IPS DF 19.7 (cell line): Measurements from ENCODE around the gene GRK6.
"Not testable (repeated sequence)": the region's sequence is repeated elsewhere in the genome, so short reads cannot be mapped to it uniquely, and the experiment has no call there.

Experiments
- DNase-seq: peaks from one replicate; pipeline ENCODE4 v3.0.0-alpha.2; 2013; ENCODE audit warnings: low read depth, low spot score

The GRK6 gene

DNA sequence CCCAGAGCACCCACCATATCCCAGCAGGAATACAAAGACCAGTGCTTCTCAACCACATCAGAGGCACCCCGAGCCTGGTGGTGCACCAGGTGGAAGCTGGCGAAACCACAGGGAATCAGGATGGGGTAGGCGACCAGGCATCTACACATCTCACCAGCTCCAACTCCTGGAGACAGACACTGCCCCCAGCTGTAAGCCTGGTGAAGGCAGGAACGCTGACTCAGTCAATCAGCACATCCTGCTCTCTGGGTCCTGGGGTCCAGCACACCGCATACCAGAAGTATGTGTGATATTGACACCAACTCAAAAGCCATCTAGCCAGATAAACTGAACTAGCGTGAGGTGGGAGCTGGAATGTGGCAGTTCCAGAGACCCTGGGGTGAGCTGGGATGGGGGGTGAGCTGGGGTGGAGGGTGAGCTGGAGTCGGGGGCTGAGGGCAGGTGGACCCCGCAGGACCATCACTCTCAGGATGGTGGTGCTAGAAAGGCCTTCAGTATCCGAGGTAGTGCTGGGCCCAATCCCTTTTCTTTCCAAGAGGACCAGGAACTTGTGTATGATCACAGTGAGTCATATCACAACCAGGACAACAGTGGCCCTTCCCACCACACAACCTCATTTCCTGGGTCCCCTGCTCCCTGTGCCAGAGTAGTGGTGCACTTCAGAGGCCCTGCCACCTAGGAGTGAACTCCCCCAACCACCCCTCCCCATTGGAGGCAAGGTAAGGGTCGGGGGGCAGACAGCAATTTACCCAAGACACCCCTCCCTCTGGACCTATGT, 44.5 kb downstream of the GRK6 start:
- no peak for DNase-seq

DNA sequence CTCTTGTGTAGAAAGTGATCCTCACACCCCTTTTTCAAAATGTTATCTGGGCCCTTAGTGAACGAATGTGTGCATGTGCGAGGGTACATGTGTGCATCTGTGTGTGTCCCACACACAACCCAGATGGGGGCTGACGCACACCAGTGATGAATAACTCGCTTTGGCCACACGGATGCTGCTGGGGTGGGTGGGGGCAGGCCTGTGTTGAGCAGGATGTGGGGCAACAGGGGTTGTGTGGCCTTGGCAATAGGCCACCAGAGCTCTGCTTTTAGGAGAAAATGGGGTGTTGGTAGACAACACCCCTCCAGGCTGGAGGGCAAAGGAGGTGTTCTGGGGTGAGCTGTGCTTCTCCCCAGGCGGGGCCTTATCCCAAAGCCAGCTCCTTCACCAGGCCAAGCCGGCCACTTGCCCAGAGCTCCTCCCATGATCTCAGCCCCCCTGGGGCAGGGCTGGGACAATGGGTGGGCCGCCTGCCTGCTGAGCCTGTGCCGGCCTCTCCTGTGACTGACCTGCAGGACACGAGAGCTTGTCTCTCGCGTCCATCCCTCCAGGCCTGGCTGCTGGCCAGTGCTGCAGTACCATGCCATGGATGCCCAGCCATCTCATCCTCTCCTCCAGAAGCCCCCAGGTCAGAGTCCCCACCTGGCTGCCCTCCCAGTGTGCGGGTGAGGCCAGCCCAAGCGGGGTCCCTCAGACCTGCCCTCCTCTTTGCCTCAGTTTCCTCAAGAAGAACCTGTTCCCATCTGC, 45.3 kb downstream of the GRK6 start:
- DNase-seq, result no peak

DNA sequence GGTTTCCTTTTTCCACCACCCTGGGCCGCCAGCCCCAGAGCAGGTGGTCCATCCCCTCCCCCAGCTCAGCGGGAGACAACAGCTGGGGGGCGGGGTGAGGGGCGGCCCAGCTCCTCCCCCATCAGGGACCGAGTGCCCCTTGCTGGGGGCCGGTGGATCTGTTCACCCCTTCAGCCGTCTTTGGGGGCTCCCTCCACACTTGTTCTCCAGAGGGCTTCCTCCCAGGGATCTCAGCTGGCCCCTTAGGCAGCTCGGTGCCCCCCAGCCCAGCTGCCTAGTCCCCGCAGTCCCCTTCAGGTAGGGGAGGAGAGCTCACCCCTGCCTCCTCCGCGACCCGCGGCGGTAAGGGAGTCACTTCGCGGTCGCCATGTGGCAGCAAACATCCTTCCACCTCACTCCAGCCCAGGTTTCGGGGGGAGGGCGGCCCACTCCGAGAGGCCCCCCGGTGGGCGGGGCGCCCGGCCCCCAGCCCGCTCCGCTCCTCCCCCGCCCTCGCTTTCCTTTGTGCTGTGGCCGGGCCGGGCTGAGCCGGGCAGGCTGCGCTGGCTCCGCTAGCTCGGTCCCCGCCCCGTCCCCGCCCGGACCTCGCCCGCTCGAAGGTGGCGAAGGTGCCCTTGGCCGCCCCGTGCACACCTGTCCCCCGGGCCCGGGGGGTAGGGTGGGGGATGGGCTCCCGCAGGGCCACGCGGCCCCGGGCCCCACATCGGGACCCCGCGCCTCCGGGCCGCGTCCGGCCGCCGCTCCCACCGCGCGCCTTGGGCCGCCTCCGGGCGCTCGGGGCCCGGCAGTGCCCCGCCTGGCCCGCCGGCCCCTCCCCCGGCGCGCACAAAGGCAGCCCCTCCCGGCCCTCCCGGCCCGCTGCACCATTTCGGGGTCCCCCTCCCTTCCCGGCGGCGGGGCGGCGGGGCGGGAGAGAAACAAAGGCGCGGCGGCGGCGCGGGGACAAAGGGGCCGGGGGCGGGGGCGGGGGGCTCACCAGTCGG, 46.3 kb downstream of the GRK6 start:
- no peak for DNase-seq

DNA sequence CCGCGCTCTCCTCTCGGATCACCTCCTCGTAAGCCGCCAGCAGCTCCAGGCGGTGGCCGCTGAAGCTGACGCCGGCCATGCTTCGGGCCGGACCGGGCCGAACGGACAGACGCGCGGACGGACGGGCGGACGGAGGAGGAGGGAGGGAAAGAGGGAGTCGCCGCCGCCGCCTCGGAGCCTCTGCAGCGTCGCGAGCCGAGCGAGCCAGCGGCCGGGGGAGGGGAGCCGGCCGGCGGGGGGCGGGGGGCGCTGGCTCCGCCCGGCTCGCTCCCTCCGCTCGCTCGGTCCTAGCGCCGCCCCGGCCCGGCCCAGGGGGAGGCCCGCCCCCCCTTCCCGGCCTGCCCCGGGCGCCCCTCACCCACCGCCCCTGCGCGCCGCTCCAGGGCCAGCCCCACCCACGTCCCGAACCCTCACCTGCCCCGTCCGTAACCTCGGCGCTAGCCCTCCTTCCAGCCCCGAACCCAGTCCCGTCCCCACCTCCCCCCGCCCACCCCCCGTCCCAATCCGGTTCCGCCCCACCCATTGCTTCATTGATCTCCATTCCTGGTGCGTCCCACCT, 47.0 kb downstream of the GRK6 start, which contains the start of gene DBN1:
DBN1 (minus strand) TSS at position 192 of the 559 bp plus-strand sequence; CDS start at position 79, 113 bp downstream.
- DNase-seq, result no peak

DNA sequence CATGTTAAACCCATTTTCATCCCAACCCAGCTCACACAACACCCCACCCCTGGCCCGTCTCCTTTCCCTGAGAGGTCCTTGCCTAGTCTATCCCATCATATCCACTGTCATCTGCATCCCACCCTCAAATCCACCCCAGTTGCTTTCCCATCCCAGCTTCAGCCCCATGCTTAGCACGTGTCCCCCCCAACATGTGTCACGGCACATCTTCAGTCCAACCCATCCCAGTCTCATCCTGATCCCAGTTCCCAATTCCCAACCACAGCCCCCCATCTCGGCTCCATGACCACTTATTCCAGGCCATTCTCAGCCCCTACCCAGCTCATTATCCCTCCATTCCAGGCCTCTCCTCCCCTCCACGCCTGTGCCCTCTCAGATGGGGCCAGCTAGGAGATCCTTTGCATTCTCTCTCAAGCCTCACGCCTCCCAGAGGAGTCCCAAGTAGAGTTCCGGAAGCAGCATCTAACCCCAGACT, 47.6 kb downstream of the GRK6 start:
- no peak for DNase-seq

DNA sequence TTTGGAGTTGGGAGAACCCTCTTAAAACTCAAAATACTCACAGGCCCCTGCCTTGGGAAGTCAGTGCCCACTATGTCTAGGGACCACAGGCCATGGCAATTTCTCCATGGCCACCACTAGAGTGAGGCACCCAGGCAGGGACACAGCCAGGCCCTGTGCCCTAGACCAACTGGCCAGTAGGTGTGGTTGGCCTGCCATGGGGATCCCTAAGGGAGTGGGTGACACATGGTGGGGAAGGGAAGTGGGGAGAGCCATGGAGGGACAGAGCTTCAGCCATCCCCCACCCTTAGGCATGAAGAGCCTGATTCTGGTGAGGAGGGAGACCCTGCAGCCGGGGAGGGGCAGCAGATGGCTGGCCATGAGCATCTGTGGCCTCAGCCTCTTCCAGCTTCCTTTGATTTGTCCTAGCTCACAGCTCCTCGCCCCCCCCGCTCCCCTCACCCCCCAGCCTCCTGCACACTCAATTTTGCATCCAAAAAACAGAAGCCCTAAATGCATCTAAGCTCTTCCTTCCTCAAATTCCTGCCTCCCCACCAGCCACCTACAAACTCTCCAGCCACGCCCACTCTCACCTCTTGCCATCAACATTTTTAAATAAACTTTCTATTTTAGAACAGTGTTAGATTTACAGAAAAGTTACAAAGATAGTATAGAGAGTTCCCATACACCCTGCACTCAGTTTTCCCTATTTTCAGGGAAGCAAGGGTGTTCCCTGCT, 48.5 kb downstream of the GRK6 start:
- DNase-seq, result no peak

DNA sequence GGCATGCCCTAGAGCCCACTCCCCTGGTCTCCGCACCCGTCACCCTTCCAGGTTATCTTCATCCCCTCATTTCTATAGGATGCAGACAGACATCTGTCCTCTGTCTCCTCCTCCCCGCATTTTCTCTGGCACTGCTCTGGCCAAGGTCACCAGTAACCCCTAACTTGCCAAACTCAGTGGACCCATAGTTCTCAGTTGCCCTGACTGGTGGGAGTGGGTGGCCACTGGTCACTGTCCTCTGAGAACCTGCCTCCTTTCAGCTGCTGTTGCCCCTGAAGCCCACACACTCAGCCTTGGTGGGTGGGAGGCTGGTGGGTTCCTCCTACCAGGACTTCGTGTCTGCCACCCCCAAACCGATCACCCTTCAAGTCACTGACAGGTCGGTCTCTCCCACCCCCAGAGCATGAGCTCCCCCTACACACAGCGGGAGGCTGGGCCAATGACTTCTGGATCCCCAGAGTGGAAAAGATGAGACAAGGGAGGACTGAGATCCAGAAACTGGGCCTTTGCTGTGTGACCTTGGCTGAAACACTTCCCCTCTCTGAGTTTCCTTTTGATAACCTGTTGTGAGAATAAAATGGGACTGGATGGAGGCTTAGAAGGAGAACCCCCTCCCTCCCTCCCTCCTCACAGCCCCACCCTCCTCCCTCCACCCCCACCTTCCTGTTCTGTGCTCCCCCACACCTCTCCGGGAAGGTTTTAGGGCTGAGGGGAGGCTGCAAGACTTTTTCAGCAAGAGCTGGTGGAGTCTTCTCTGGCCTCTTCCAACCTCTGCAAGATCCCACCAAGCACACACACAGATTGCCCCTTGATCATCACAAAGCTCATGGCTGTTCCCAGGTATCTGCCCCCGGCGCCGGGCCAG, 49.3 kb downstream of the GRK6 start:
- no peak for DNase-seq

DNA sequence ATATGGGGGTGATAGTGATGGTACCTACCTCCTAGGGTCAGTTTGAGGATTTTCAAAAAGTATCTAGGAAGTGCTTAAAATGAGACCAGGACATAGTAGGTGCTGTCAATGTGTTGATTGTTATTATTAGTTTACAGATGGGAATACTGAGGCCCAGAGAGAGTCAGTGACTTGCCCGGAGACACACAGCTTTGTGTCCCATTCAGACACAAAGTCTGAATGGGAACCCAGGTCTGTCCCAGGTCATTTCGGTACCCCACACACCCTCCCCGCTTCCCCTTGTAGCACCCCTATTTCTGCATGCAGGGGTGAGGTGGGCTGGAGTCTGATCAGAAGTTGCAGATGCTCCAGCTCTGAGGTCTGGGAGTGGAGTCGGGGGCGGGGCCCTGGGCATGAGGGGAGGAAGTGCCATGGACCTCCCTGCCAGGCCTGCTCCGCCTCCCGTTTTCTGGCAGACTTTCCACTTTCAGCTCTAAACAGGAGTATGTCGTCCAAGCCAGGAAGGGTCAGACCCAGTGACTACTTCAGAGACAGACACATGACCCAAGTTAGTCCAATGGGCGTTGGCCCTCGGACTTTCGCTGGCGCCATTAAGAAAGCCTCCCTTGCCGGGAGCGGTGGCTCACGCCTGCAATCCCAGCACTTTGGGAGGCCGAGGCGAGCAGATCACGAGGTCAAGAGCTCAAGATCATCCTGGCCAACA, 50.2 kb downstream of the GRK6 start:
- DNase-seq, result no peak

DNA sequence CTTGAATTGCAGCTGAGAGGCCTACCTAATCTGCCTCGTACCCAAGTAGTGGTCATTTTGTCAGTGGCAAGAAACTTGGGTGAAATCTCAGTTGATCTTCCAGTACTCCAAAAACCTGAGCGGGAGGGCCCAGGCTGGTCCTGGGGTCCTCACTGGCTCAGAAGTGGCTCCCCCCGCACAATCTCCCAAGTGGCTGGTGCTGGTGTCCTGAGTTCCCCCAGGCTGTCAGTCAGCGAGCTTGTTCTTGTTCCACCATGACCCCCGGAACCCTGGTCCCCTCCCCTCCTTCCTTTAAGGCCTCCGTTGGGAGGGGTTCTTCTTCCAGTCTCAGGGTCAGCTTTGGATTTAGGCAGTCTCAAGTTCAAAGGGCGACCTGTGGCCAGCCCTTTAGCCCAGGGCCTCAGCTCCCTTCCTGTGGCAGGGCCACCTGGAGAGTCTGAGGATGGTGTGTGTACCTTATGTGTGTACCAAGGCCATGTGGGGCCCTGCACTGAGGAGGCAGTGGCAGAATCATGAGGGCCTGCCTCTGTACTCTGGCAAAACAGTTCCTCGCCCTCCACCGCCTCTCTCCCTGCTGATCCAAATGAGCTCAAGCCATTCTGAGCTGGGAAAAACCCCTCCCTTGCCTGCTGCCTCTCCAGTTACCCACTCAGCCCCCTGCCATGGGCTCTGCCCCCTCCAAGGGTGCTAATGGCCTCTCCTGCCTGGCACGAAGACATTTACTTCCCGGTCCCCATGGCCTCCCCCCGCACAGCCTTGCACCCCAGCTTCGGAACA, 51.4 kb downstream of the GRK6 start:
- DNase-seq, result no peak

DNA sequence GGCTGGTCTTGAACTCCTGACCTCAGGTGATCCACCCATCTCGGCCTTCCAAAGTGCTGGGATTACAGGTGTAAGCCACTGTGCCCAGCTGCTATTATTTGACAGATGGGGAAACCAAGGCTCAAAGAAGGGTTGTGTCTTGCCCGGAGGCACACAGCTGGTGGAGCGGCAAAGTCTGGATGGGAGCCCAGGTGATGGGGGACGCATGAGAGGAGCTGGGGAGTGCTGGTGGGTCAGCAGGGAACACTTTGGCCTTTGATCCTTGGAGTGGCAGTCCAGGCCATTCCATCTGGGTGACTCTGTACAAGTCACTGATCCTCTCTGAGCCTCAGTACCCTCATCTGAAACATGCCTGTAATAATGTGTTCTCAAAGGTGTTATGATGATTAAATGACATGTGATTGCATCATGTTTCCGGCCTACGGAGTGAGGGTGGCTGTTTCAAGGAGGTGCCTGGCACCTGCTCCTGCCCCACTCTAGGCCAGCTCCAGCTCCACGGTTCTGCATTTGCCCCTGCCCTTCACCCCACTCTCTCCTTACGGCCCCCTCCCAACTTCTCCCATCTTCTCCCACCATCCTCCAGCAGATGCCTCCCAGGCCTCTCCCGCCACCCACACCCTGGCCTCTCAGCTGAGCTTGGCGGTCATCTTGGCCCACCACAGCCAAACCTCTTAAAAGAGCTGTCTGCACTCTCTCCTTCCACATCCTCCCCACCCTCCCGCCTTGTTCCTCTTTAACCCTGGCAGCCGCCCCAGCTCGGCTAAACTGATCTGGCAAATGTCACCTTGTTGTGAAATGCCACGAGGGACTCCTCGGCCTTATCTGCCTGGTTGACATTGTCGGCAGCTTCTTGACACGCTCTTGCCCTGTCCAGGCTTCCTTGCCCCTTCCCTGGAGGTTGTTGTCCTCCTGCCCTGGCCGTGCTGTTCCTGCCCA, 52.5 kb downstream of the GRK6 start:
- DNase-seq, result no peak

DNA sequence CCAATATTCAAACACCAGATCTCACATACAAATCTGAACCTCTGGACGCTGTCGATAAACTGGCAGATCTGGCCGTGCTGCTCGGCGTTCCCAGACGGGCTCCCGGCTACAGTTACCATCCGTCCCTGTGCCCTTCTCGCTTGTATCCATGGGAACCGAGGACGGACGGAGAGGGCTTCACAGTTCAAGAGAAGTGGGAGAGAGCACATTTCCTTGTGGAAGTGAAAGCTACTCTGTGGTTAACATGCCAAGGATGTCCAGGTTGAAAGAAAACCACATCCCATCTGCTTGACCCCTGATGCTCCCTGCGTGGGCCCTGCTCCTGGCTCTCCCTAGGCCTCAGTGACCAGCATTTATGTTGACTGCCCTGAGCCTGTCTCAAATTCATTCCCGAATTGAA, 53.3 kb downstream of the GRK6 start:
- no peak for DNase-seq

DNA sequence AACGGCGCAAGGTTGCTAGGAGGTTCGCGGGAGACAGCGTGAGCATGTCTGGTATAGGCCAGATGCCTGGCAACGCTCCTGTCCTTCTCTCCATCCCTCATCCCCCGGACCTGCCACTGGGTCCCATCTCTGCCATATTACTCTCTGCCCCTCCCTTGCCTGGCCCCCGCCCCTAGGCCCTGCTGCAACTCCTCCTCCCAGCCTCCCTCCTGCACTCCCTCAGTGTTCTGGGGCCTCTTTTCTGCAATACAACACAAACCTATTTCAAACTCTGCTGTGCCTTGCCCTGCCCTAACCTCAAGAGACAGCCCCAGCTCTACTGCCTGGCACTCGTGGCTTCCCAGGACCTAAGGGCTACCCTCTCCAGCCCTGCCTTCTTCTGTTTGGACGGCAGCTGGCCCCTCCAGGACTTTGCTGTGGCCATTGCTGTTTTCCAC, 55.9 kb downstream of the GRK6 start:
- DNase-seq, result no peak

DNA sequence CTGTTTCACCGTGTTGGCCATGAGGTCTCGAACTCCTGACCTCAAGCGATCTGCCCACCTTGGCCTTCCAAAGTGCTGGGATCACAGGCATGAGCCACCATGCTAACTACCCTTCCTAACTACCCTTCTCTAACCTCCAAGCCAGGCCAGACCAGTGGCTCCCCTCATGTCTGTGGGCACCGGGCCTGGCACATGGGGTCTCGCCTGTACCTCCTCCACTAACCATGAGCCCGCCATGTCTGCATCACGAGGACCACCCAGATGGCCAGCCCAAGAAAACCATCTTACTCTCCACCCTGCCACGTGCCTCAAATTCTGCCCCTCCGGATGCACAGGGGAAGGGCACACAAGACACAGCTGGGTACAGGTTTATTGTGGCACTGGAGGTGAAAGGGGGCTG, 56.6 kb downstream of the GRK6 start:
- no peak for DNase-seq

DNA sequence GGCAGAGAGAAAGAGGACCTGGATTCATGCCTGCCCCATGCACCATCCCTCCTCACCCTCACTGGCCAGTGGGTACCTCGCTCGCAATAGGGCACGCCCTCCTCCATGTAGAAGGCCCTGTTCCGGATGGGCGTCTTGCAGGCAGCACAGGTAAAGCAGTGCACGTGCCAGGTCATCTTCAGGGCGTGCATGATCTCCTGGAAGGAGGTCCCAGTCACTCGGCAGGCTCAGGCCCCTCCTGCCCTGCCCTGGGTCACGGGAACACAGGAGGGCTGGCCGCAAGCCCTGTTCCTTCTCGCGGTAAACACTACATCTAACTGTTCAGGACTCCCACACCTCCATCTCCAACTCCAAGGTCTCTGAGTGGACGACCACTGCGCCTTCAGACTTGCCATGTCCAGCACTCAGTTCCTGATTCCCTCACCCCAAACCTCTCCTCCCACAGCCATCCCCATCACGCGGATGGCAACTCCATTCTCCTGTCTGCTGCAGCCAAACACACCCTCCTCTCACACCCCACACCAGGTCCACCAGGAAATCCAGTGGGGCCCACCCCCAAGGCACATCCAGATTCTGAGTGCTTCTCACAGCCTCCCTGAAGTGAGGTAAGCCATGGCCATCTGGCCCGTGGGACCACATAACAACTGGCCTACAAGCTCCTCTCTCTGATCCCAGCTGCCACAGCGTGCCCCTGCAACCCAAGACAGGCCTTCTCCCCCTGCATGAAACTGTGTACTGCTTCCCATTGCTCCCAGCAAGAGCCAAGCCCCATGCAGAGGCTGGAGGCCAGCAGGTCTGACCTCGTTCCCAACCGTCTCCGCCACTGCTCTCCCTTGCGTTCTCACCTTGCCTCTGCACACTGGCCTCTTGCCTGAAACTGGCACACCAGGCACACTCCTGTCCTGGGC, 57.8 kb downstream of the GRK6 start:
- no peak for DNase-seq

DNA sequence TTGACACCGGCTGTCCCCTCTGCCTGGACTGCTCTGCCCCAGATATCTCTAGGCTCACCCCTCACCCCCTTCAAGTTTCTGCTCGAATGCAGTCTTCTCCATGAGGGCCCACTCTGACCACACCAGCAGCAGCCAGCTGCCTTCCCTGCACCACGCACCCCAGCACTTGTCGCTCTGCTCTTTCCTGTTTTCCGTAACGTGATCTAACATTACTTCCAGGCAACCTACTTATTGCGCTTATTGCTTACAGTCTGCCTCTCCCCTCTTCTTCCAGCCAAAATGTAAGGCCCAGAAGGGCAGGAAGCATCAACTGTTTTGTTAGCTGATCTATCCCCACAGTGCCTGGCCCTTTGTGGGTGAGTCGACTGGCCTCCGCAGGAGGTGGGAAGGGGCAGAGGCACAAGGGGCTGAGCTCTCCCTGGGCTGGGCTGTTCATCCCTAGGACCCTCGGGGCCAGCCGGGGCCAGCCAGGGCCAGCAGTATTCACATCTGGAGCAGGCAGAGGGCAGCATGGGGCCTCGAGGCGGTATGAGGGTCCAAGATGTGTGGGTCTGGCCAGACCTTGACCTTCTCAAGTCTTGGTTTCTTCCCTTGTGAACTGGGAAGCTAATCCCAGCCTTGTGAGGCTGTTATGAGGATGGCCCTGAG, 58.5 kb downstream of the GRK6 start:
- no peak for DNase-seq

DNA sequence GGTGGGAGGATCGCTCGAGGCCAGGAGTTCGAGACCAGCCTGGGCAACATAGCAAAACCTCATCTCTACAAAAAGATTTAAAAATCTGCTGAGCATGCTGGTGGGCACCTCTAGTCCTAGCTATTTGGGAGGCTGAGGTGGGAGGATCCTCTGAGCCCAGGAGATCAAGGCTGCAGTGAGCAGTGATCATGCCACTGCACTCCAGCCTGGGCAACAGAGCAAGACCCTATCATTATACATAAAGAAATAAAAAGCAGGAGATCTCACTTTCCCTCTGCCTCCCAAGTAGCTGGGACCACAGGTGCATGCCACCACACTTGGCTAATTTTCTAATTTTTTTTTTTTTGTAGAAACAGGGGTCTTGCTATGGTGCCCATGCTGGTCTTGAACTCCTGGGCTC, 59.3 kb downstream of the GRK6 start:
- not testable (repeated sequence) for DNase-seq
